T1000 (cell line): ENCODE measurements around the gene ABCF1.

Experiments used
- DNase-seq: peaks from one replicate; lab custom pipeline; 2025; ENCODE audit warnings: mixed read lengths; lab: John Stamatoyannopoulos, UW

ABCF1 gene

DNA sequence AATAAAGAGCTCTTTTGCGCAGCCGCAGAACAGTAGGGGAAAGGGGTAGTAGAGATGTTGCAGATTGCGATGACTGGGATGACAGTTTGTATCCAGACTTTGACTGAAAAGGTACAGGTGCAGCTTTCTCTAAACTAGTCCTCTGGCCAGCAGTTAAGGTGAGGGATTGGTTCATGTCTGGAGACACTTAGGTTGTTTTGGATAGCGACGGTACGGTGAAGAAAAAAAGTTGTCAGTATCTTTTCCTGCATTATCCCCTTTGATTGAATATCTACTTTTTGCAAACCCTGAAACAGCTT, 13.6 kb upstream of the ABCF1 start:
- no peak for DNase-seq

DNA sequence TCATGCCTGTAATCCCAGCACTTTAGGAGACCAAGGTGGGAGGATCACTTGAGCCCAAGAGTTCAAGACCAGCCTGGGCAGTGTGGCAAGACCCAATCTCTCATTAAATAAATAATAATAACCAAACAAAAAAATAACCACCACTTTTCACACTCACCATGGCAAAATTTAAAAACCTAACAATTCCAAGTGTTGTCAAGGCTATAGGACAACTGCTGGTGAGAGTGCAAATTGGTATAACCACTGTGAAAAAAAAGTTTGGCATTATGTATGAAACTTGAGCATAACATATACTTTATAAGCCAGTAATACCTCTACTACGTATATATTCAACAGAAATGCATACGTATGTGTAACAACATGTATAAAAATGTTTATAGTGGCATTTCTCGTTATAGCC, 10.3 kb upstream of the ABCF1 start:
- no peak for DNase-seq

DNA sequence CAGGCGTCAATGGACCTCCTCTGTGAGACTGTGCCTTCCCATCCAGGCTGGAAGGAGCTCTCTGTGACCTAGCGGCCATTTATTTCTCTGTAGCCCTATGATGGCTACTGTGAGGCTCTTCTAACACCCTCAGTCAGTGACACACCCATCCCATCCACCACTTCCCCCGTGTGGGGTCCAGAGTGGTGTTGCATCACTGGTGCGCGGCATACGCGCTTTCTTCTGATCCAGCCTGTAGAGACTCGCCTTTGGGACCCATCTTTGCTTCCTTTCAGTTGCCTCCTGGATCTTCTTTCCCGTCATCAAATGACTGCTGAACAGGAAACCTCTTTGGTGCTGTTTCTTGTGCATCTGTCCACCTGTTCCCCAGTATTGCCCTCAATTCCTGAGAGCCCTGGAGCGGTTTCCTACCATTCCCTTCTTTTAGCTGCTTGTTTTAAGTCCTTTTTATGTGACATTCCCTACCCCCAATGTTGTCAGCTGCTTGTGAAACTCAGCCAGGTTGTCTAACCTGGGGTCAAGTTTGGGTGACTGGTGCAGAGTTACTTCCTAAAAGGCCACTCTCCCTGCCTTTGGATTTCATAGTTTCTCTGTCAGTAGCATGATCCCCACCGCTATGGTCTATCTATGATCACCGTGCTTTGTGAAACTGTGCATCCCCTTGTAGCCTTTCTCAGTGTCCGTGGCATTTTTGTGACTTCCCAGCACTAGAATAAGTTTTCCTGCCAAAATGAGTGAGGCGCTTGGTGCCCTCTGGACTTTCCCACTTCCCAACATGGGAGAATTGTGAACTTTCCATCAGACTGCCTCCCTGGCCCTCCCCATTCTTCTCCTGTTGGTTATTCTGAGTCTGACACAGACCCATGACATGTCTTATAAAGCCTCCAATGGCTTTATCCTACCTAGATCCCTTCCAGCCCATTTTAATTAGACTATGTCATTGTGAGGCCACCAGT, 8.5 kb upstream of the ABCF1 start:
- DNase-seq = no peak

DNA sequence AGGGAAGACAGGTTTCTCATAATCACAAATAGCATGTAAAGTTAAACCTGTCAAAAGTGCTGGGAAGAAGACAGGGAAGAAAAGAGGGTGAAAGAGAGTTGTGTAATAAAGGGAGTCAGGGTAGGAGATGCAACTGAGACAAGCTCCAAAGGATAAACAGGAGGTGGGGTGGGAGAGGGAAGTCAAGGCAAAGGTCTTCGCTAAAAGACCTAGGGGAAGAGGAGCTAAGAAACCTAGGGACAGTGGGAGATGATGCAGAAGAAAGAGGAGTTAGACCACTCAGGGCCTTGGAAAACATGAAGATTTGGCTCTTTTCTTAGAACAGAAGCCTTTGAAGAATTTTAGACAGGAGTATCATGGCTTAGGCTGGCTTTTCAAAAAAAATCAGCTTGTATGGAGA, 7.1 kb upstream of the ABCF1 start:
- no peak for DNase-seq

DNA sequence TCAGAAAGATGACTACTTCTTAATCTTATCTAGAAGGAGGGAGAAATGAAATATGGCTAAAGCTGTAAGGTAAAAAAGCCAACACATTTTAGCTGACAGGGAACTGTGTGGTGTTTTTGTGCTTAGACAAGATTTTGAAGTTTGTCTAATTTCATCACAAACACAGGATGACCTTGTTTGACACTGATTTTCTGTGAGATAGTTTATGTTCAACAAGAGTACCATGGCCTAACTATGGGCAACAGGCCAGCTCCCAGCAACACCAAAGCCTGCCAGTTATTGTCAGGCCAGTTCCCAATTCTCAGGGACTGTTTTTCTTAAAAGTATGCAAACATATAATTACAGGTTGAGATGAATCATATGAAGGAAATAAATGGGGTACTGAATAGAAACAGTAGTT, 5.5 kb upstream of the ABCF1 start:
- DNase-seq = no peak

DNA sequence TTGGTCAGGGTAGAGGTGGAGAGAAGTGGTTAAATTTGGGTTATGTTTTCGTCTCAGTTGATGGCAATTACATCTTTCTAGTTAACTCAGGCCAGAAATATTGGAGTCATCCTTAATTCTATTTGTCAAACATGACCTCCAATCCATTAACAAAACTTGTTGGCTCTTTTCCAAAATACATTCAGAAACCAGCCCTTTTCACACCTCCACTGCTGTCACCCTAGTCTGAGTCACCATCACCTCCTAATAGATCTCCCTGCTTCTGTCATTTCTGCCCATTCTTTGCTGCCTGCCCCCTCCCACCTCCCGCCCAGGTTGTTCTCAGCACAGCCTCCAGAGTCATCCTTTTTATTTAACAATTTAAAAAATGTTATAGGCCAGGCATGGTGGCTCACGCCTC, 3.0 kb upstream of the ABCF1 start:
- no peak for DNase-seq

DNA sequence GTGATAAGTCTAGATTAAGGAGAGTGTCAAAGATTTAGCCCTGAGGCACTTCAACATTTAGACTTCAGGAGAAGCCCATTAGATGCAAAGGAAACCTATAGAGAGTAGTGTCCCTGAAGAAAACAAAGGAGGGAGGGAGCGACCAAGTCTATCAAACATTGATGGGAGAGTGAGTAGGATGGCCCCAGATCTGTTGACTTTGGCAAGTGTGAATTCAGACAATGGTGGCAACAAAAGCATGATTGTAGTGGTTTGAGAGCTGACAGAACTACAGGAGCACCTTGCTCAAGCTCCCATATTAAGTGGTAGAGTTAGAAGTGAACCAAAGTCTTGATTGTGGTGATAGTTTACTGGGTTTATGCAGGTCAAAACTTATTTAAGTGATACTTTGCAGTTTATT, 979 bp upstream of the ABCF1 start:
- DNase-seq = no peak

DNA sequence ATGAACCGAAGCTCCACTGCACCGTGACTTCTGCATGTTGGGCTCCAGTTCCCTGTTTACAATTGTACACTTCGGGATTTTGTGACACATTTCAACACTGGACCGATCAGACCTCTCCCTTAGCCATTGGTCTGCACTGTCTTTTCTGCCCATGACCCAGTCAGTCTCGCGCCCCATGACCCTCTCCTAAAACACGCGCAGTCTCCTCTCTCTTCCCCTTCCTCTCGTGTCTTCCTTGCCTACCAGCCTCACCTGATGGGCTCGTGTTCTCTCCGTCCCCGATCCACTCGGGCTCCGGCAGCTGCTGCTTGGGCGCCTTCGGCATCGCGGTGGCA, 535 bp upstream of the ABCF1 start:
- no peak for DNase-seq

DNA sequence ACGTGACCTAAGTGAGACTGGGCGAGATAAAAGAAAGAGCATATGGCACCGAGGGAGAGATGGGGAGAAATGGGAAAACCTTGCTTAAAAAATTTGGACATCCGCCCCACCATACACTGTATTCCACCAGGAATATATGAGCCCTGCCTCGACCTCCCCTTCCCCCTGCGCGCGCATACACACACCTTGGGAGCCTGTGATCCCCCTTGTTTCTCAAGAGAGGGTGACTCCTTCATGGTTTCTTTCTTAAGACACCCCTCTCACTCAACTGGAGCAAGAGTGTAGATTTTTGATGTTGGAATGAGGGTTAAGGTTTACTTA, 480 bp downstream of the ABCF1 start:
- DNase-seq = no peak

DNA sequence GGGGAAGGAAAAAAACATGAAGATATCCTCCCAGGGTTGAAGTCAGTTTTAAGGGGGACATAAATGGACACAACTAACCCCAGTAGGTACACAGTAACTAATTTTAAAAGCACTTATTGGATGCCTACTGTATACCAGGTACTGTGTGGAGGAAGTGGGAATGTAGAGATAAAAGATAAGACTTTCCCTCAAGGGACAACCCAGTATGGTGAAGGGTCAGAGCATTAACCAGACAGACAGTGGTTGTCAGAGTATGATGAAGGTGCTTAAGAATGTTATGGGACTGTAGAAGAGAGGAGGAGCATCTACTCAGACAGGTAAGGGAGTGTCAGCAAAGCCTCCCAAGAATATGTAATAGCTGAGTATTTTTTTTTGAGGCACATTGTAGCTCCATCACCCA, 906 bp downstream of the ABCF1 start:
- DNase-seq = no peak

DNA sequence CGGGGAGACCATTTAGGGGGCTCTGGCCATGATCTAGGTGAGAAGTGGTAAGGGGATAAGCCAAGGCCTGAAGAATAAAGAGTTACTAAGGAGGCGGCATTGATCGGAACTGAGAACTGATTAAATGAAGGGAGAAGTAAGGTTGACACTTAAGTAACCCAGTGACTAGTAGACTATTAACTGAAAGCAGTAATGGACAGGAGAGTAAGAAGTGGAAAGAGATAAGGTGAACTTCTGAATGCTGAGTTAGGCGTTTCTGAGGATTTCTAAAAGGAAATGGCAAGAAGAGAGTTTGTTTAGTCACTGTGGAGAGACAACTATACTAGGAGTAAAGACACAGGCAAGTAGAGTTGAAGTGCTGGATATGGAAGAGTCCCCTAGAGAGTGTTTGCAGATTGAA, 1.9 kb downstream of the ABCF1 start:
- DNase-seq = no peak

DNA sequence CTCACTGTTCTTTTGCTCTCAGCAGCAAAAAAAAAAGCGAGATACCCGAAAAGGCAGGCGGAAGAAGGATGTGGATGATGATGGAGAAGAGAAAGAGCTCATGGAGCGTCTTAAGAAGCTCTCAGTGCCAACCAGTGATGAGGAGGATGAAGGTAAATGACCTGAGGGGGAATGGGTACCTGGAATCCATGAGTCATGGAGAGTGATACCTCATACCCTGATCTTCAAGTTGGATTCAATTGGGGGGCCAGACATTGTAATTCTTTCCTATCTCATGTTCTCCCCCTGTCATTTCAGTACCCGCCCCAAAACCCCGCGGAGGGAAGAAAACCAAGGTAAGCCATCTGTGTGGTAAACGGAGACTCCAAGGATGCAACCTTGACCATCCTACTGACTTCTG, 6.8 kb downstream of the ABCF1 start:
- no peak for DNase-seq

DNA sequence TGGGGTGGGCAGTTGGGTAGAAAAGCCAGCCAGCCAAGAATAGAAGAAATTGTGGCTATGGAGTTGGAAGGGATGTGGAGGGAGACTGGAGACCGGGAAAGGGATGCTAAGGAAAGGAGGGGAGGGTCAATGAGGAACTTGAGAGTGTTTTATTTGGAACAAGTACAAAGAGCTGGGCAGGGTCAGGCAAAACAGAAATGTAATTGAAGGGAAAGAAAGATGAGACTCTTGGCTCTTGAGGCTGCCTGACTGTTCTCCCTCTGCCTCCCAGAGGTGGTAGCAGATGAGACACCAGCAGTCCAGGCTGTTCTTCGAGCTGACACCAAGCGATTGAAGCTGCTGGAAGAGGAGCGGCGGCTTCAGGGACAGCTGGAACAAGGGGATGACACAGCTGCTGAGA, 12.7 kb downstream of the ABCF1 start:
- no peak for DNase-seq

DNA sequence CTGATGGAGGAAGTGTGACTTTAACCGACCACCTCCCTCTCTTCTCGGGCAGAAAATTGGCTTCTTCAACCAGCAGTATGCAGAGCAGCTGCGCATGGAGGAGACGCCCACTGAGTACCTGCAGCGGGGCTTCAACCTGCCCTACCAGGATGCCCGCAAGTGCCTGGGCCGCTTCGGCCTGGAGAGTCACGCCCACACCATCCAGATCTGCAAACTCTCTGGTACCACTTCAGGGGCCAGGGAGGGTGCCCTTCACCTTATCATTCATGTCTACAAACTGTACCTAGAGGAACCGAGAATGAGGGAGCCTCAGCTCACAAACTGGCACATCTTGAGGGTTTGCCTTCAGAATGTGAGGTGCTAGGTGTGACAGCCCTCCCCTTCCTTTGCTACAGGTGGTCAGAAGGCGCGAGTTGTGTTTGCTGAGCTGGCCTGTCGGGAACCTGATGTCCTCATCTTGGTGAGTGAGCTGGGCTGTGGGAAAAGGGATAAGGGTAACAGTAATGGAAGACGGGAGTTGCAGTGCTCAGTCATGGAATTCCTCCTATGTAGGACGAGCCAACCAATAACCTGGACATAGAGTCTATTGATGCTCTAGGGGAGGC, 18.6 kb downstream of the ABCF1 start:
- no peak for DNase-seq

DNA sequence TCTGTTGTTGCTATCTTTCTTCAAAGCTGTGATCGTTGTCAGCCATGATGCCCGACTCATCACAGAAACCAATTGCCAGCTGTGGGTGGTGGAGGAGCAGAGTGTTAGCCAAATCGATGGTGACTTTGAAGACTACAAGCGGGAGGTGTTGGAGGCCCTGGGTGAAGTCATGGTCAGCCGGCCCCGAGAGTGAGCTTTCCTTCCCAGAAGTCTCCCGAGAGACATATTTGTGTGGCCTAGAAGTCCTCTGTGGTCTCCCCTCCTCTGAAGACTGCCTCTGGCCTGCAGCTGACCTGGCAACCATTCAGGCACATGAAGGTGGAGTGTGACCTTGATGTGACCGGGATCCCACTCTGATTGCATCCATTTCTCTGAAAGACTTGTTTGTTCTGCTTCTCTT, 19.3 kb downstream of the ABCF1 start:
- DNase-seq = no peak

DNA sequence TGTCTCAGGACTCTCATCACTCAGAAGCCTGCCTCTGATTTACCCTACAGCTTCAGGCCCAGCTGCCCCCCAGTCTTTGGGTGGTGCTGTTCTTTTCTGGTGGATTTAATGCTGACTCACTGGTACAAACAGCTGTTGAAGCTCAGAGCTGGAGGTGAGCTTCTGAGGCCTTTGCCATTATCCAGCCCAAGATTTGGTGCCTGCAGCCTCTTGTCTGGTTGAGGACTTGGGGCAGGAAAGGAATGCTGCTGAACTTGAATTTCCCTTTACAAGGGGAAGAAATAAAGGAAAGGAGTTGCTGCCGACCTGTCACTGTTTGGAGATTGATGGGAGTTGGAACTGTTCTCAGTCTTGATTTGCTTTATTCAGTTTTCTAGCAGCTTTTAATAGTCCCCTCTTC, 19.8 kb downstream of the ABCF1 start:
- no peak for DNase-seq

DNA sequence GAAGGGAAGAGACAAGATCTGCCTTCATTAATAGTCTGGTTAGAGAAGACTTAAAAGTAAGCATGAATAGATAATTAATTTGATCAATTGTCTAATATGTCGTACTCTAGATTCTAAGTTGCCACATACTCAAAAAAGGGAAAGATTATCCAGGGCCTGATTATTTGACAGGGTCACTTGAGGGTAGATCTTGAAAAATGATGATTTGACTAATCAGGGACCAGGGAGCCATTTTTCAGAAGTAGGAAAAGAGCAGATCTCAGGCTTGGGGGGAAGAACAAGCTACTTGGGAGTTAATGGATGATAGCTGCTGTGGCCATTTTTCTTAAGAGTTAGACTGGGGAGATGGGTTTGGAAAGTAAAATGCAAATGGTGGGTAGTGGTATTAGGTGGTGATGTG, 21.0 kb downstream of the ABCF1 start:
- no peak for DNase-seq

DNA sequence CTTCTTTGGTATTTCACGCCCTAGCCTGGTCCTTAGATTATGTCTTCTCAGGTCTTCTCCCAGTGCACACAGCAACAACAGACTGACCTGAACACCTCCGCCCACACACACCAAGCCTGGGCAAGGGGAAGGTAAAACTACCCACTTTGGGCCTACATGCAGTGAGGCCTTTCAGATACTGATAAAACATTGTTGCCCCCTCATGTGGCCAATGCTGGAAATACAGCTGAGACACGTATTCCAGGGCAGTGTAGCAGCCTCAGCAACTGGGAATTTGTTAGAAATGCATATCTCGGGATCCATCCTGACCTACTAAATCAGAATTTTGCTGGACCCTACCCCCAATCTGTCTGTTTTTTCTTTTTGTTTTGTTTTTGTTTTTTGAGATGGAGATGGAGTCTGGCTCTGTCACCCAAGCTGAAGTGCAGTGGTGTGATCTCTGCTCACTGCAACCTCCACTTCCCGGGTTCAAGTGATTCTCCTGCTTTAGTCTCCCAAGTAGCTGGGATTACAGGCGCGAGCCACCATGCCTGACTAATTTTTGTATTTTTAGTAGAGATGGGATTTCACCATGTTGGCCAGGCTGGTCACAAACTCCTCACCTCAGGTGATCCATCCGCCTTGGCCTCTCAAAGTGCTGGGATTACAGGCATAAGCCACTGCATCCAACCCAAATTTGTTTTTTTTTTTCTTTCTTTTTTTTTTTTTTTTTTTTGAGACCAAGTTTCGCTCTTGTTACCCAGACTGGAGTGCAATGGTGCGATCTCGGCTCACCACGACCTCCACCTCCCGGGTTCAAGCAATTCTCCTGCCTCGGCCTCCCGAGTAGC, 26.3 kb downstream of the ABCF1 start:
- DNase-seq = peak; percentile 65

DNA sequence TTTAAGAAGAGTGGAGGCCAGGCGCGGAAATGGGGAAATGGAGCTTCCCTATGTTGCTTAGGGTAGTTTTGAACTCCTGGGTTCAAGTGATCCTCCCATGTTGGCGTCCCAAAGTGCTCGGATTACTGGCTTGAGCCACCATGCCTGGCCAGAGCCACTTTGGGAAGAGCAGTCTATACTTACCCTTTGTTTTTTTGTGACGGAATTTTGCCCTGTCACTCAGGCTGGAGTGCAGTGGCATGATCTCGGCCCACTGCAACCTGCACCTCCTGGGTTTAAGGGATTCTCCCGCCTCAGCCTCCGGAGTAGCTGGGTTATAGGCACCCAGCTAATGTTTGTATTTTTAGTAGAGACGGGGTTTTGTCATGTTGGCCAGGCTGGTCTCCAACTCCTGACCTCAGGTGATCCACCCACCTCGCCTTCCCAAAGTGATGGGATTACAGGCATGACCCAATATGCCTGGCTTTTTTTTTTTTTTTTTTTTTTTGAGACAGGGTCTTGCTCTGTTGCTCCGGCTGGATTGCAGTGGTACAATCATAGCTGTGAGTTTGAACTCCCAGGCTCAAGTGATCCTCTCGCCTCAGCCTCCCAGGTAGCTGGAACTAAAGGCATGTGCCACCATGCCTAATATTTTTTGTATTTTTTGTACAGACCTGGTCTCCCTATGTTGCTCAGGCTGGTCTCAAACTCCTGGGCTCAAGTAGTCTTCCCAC, 27.8 kb downstream of the ABCF1 start:
- no peak for DNase-seq

DNA sequence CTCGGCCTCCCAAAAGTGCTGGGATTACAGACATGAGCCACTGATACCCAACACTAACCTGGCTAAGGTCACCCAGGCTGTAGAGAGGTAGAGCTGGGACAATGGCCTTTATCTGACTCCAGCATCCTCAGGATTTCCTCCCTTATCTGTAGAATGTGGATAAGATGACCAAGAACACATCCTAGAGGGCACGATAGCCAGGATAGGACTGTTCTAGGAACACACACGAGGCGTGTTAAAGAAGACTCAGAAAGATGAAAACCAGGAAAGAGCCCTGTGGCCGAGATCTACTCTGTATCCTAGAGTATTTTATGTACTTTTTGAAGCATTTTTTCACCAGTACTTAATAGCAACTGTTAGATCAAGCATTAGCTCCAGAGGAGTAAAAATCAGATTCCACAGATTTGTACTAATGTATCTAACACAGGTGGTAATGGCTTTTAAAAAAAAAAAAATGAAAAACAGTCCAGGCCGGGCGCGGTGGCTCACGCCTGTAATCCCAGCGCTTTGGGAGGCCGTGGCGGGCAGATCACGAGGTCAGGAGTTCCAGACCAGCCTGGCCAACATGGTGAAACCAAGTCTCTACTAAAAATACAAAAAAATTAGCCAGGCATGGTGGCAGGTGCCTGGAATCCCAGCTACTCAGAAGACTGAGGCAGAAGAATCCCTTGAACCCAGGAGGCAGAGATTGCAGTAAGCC, 28.5 kb downstream of the ABCF1 start:
- DNase-seq = no peak

DNA sequence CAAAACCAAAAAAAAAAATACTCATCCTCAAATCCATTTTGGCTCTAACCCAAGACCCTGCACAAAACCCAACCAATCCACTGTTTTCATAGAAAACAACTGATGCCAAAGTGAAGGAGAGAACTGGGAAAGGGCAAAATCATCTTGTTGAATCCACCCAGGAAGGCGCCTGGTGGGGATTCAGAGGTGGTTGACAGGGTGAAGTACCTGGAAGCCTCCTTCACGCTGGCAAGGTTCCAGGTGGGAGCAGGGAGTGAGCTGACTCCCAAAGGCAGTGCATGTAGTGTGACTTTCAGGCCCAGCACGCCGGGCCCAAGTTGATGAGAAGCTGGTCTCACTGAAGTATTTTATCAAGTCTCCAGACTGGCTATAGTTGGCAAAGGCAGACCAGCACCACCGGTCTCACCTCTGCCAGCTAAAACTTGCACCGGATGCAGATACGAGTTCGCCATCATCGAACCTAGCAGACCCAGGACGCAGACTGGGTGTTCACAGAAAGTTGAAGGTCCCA, 29.3 kb downstream of the ABCF1 start:
- no peak for DNase-seq

DNA sequence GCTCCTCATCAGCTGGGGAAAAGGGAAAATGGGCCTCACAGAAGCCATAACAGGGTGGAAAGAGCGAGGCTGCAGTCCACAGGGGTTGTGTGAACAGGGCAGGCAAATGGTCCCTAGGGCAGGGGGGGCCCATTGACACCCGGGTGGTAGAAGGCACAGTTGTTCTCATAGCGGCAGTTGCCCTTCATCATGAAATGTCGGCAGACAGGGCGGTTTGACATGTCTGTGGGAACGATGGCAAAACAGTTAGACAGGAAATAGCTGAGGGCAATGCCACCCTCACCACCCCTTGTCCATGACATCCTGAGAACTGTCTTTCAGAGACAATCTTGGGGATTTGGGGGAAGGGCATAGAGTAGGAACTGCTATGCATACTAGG, 30.2 kb downstream of the ABCF1 start:
- DNase-seq = no peak
